GM23248 (cell line): ENCODE results near the gene KCNAB3.

Experiments used
- EZH2 ChIP-seq: fragments of 200-600 bp; sonication (generic); IDR thresholded peaks from 2 replicates; pipeline ENCODE4 v1.6.1; 2018; ENCODE audit warnings: antibody characterized with exemption, mild to moderate bottlenecking; ENCODE audit not compliant: insufficient read depth, poor library complexity, severe bottlenecking
- EZH2phosphoT487 ChIP-seq: fragments of 200-600 bp; sonication (generic); IDR thresholded peaks from 2 replicates; pipeline ENCODE4 v1.6.1; 2018; ENCODE audit warnings: antibody characterized with exemption, moderate library complexity, mild to moderate bottlenecking, low read depth; ENCODE audit not compliant: insufficient read depth

GRCh38 chr17:7940034-7940433, 10.4 kb upstream of the KCNAB3 start:
- TF ChIP-seq EZH2: no peak
- TF ChIP-seq EZH2phosphoT487: no peak
